ENCODE data around the gene LDHAL6B. TPM values are rescaled to one million over a fixed set of nuclear protein-coding genes. Genes with fewer than 3 reads are reported as not detected.

LDHAL6B gene
- total RNA-seq, 6 experiments from 2014 or later = not detected

GRCh38 chr15:59221511-59222505 lies 15.2 kb downstream of the LDHAL6B start:
- peak in 1 of 4 donors; percentile 28 for ATAC-seq
- no peak for DNase-seq
- 81% methylated on average over 4 of the region's 5 CpGs for WGBS (ENCODE audit: insufficient coverage, low coverage, low lambda C conversion rate, missing lambda C conversion rate)
- no peak for TF ChIP-seq POLR2A (IDR thresholded peaks at IDR 0.05)
- TF ChIP-seq CTCF (IDR thresholded peaks at IDR 0.05) = no peak
- intact Hi-C loops (cut with DNase I) = no loop called here
- Histone ChIP-seq H3K9me3 (no peaks in the 10 kb centered on the region), H3K36me3 (peaks cover 0 to 22% (median 9%) of the 10 kb centered on the region in 4 donors), H3K27me3 (no peaks in the 10 kb centered on the region), H3K27ac (no peak overlapping the region), H3K4me1 (no peaks in the 10 kb centered on the region), H3K4me3 (no peak overlapping the region)

- TF ChIP-seq POLR2A (IDR thresholded peaks at IDR 0.05) (no peak), CTCF (IDR thresholded peaks at IDR 0.05) (no peak)
- ATAC-seq (no peak), DNase-seq (no peak)
- H3K27me3 ChIP-seq = no peaks in the 10 kb centered on the region
- 92% methylated on average over 9 of the region's 11 CpGs for WGBS (ENCODE audit: insufficient coverage, low coverage, low lambda C conversion rate, missing lambda C conversion rate)
- H3K4me1 ChIP-seq = no peaks in the 10 kb centered on the region
- intact Hi-C loops (cut with DNase I) = no loop called here
- H3K4me3 ChIP-seq = no peak overlapping the region
- H3K9me3 ChIP-seq = no peaks in the 10 kb centered on the region
- no peak overlapping the region for H3K27ac ChIP-seq
- H3K36me3 ChIP-seq = peaks cover 0 to 17% (median 10%) of the 10 kb centered on the region in 4 donors
Measured at GRCh38 chr15:59222906-59223550, 16.4 kb downstream of the LDHAL6B start.

GRCh38 chr15:59223736-59224135 lies 17.1 kb downstream of the LDHAL6B start:
- no peak overlapping the region for H3K27ac ChIP-seq
- H3K36me3 ChIP-seq = peaks cover 0 to 17% (median 10%) of the 10 kb centered on the region in 4 donors
- 69% methylated on average over 3 of the region's 3 CpGs for WGBS (ENCODE audit: insufficient coverage, low coverage, low lambda C conversion rate, missing lambda C conversion rate)
- ATAC-seq (no peak), DNase-seq (no peak)
- no peaks in the 10 kb centered on the region for H3K27me3 ChIP-seq
- intact Hi-C loops (cut with DNase I) = no loop called here
- H3K4me1 ChIP-seq = no peaks in the 10 kb centered on the region
- no peaks in the 10 kb centered on the region for H3K9me3 ChIP-seq
- no peak for TF ChIP-seq CTCF (IDR thresholded peaks at IDR 0.05)
- no peak for TF ChIP-seq POLR2A (IDR thresholded peaks at IDR 0.05)
- no peak overlapping the region for H3K4me3 ChIP-seq

GRCh38 chr15:59224474-59224873 lies 17.8 kb downstream of the LDHAL6B start:
- TF ChIP-seq POLR2A (IDR thresholded peaks at IDR 0.05) = no peak
- Histone ChIP-seq H3K4me3 (no peak overlapping the region), H3K27me3 (no peaks in the 10 kb centered on the region), H3K27ac (no peak overlapping the region), H3K4me1 (no peaks in the 10 kb centered on the region), H3K9me3 (no peaks in the 10 kb centered on the region), H3K36me3 (peaks cover 0 to 17% (median 10%) of the 10 kb centered on the region in 4 donors)
- intact Hi-C loops (cut with DNase I) = no loop called here
- 73% methylated on average over 6 of the region's 7 CpGs for WGBS (ENCODE audit: insufficient coverage, low coverage, low lambda C conversion rate, missing lambda C conversion rate)
- peak in 2 of 3 donors; percentile 54 to 64 for DNase-seq
- peak in 2 of 4 donors; percentile 44 to 59 for ATAC-seq

GRCh38 chr15:59227021-59227420 lies 20.4 kb downstream of the LDHAL6B start:
- TF ChIP-seq POLR2A (IDR thresholded peaks at IDR 0.05) = no peak
- TF ChIP-seq CTCF (IDR thresholded peaks at IDR 0.05) = no peak
- H3K36me3 ChIP-seq = peaks cover 0 to 17% (median 9%) of the 10 kb centered on the region in 4 donors
- WGBS (ENCODE audit: insufficient coverage, low coverage, low lambda C conversion rate, missing lambda C conversion rate) = 93% methylated on average over 3 of the region's 4 CpGs
- no peak overlapping the region for H3K27ac ChIP-seq
- ATAC-seq (no peak), DNase-seq (no peak)
- intact Hi-C loops (cut with DNase I) = no loop called here
- no peaks in the 10 kb centered on the region for H3K4me1 ChIP-seq
- H3K27me3 ChIP-seq = no peaks in the 10 kb centered on the region
- H3K4me3 ChIP-seq = no peak overlapping the region
- no peaks in the 10 kb centered on the region for H3K9me3 ChIP-seq
